GM12878 (cell line): ENCODE data around the gene LIPE. TPM values are rescaled to one million over a fixed set of nuclear protein-coding genes. Genes with fewer than 3 reads are reported as not detected.
A peak's percentile ranks its signal among the peaks of the same experiment; 100 is the strongest.

Experiments used
- ATF3 ChIP-seq: IDR thresholded peaks from 2 replicates; pipeline ENCODE4 v1.6.1; 2011; ENCODE audit warnings: low read depth, mild to moderate bottlenecking, low read length, moderate library complexity, borderline replicate concordance; ENCODE audit errors: extremely low read depth
- DPF2 ChIP-seq: fragments of 450-650 bp; IDR thresholded peaks from 2 replicates; pipeline ENCODE4 v1.6.1; 2017; ENCODE audit warnings: mild to moderate bottlenecking
- ETV6 ChIP-seq, 2 experiments: fragments of 450-650 bp in 1 of 2; IDR thresholded peaks in 1 of 2; conservative IDR thresholded peaks in 1 of 2; 2 replicates each; pipeline ENCODE4 v1.6.1; 2014; ENCODE audit warnings: antibody characterized with exemption in 1 of 2, borderline replicate concordance in 1 of 2, low read depth in 1 of 2, mild to moderate bottlenecking in 1 of 2, moderate library complexity in 1 of 2
- IRF4 ChIP-seq: IDR thresholded peaks from 2 replicates; pipeline ENCODE4 v1.6.1; 2011; ENCODE audit warnings: low read depth, low read length
- IRF5 ChIP-seq: fragments of 450-650 bp; IDR thresholded peaks from 2 replicates; pipeline ENCODE4 v1.6.1; 2017; ENCODE audit warnings: borderline replicate concordance
- KAT2A ChIP-seq: conservative IDR thresholded peaks from 2 replicates; pipeline ENCODE4 v1.6.1; 2011; ENCODE audit warnings: low read depth, low read length; ENCODE audit not compliant: control insufficient read depth
- MYB ChIP-seq: fragments of 150-350 bp; IDR thresholded peaks from 2 replicates; pipeline ENCODE4 v1.6.1; 2014; ENCODE audit warnings: mild to moderate bottlenecking, low read depth, low read length, borderline replicate concordance
- NFXL1 ChIP-seq: fragments of 450-650 bp; IDR thresholded peaks from 2 replicates; pipeline ENCODE4 v1.6.1; 2017; ENCODE audit warnings: antibody characterized with exemption, mild to moderate bottlenecking, borderline replicate concordance
- PRDM15 ChIP-seq: fragments of 450-650 bp; formaldehyde crosslinking; IDR thresholded peaks from 2 replicates; pipeline ENCODE4 v1.4.0; 2020; ENCODE audit warnings: mild to moderate bottlenecking, moderate library complexity
- RAD51 ChIP-seq: fragments of 450-650 bp; IDR thresholded peaks from 2 replicates; pipeline ENCODE4 v1.6.1; 2016; ENCODE audit warnings: moderate library complexity, mild to moderate bottlenecking, inconsistent platforms
- RCOR1 ChIP-seq: conservative IDR thresholded peaks from 2 replicates; pipeline ENCODE4 v1.6.1; 2012; ENCODE audit warnings: low read depth, low read length, improper control_type of control experiment
- RUNX3 ChIP-seq: IDR thresholded peaks from 2 replicates; pipeline ENCODE4 v1.6.1; 2012; ENCODE audit warnings: low read length, inconsistent platforms
- SIN3A ChIP-seq: IDR thresholded peaks from 2 replicates; pipeline ENCODE4 v1.6.1; 2012; ENCODE audit warnings: low read depth, low read length, improper control_type of control experiment
- TAF1 ChIP-seq: IDR thresholded peaks from 2 replicates; pipeline ENCODE4 v1.6.1; 2011; ENCODE audit warnings: mild to moderate bottlenecking, low read depth, low read length, borderline replicate concordance
- ZNF384 ChIP-seq: IDR thresholded peaks from 2 replicates; pipeline ENCODE4 v1.6.1; 2012; ENCODE audit warnings: low read depth, mild to moderate bottlenecking, low read length, improper control_type of control experiment, borderline replicate concordance
- ZSCAN29 ChIP-seq: fragments of 450-650 bp; IDR thresholded peaks from 2 replicates; pipeline ENCODE4 v1.6.1; 2017; ENCODE audit warnings: mild to moderate bottlenecking, moderate library complexity
- polyA plus RNA-seq, 11 experiments: library from polyadenylated mRNA; depleted of rRNA in 4 of 11; unstranded in 6 of 11; stranded (reverse) in 5 of 11; fragments of >200 nt; fragmentation: Nextera tagmentation in 4 of 11; fragmentation: Illumina TruSeq in 1 of 11; extraction: Ambion mirVana in 4 of 11; extraction: Trizol in 1 of 11; gene quantifications; 1 replicate in 1 of 11; 2 replicates in 10 of 11; pipeline versions ENCODE4 v1.2.1 to v1.2.3, GENCODE V29; 2011 to 2016; ENCODE audit warnings: inconsistent platforms in 2 of 11, missing spikeins in 2 of 11, low read depth in 1 of 11
- total RNA-seq, 4 experiments: library from RNA; depleted of rRNA in 3 of 4; stranded (reverse); fragments of >200 nt in 3 of 4; fragmentation: Illumina TruSeq in 1 of 4; extraction: Trizol in 1 of 4; gene quantifications; 2 replicates each; pipeline versions ENCODE4 v1.2.1 to v1.2.3, GENCODE V29; 2013 to 2021
- TF ChIP-seq, protein P1 (sequence below): fragments of 450-650 bp; IDR thresholded peaks from 2 replicates; pipeline ENCODE4 v1.6.1; 2016; ENCODE audit warnings: mild to moderate bottlenecking
- TF ChIP-seq, protein P2 (sequence below): fragments of 450-650 bp; IDR thresholded peaks from 2 replicates; pipeline ENCODE4 v1.6.1; 2017; ENCODE audit warnings: mild to moderate bottlenecking, moderate library complexity

LIPE gene
- total and polyA plus RNA-seq, 10 of the 15 experiments (the other 5 are each of a cell fraction or from before 2014, with no cell fraction given), result 0.02 to 33.3 (median 9.5) TPM

DNA sequence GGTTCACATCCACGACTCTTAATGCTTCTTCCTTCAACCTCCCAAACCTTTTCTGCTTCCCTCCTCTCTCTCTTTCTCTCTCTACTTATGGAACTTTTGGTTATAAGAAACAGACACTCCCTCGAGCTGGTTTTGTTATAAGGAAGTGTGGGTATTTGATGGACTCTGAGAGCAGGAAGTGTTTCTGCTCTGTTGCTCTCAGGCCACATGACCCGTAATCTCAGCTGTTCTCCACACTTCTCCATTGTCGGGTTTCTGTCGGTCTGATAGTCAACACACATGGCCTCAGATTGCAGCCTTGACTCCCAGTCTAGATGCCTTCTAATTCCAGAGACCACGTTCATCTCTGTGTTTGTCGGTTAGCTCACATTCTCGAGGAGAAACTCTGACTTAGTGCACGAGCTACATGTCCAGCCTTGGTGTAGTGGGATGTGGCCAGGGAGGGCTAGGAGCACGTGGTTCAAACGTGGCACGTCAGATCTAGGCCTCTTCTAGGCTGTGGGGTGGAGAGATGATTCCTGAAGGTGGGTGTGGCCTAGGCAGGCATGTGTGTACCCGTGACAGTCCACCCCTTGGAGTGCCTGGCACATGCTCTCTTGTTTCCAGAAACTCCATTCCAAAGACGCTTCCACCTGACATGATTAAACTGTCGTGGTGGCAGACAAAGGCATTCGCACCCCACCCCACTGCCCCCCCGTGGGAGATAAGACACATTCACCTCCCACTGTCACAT lies 63.4 kb downstream of the LIPE start (continued):
- TF ChIP-seq PRDM15 (no peak), DPF2 (no peak), KAT2A (no peak), SIN3A (no peak), ETV6 (conservative IDR thresholded peaks at IDR 0.05 in 1 of 2, IDR thresholded peaks at IDR 0.05 in 1 of 2; ENCODE audit: borderline replicate concordance in 1 of 2, low read depth in 1 of 2) (no peak), ZSCAN29 (no peak), ZNF384 (no peak), NFXL1 (no peak), RCOR1 (no peak), TAF1 (peak; percentile 23; the same call in 1 of the 2 replicates), RAD51 (peak; percentile 77; the same call in 1 of the 2 replicates), IRF5 (no peak), RUNX3 (no peak; the same call in 1 of the 2 replicates), MYB (no peak), ATF3 (0 out of 2 replicates have a peak, but pooled peaks have one; percentile 5), IRF4 (no peak)
- TF ChIP-seq, protein P1, sequence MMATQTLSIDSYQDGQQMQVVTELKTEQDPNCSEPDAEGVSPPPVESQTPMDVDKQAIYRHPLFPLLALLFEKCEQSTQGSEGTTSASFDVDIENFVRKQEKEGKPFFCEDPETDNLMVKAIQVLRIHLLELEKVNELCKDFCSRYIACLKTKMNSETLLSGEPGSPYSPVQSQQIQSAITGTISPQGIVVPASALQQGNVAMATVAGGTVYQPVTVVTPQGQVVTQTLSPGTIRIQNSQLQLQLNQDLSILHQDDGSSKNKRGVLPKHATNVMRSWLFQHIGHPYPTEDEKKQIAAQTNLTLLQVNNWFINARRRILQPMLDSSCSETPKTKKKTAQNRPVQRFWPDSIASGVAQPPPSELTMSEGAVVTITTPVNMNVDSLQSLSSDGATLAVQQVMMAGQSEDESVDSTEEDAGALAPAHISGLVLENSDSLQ, result peak; percentile 81
- TF ChIP-seq, protein P2, sequence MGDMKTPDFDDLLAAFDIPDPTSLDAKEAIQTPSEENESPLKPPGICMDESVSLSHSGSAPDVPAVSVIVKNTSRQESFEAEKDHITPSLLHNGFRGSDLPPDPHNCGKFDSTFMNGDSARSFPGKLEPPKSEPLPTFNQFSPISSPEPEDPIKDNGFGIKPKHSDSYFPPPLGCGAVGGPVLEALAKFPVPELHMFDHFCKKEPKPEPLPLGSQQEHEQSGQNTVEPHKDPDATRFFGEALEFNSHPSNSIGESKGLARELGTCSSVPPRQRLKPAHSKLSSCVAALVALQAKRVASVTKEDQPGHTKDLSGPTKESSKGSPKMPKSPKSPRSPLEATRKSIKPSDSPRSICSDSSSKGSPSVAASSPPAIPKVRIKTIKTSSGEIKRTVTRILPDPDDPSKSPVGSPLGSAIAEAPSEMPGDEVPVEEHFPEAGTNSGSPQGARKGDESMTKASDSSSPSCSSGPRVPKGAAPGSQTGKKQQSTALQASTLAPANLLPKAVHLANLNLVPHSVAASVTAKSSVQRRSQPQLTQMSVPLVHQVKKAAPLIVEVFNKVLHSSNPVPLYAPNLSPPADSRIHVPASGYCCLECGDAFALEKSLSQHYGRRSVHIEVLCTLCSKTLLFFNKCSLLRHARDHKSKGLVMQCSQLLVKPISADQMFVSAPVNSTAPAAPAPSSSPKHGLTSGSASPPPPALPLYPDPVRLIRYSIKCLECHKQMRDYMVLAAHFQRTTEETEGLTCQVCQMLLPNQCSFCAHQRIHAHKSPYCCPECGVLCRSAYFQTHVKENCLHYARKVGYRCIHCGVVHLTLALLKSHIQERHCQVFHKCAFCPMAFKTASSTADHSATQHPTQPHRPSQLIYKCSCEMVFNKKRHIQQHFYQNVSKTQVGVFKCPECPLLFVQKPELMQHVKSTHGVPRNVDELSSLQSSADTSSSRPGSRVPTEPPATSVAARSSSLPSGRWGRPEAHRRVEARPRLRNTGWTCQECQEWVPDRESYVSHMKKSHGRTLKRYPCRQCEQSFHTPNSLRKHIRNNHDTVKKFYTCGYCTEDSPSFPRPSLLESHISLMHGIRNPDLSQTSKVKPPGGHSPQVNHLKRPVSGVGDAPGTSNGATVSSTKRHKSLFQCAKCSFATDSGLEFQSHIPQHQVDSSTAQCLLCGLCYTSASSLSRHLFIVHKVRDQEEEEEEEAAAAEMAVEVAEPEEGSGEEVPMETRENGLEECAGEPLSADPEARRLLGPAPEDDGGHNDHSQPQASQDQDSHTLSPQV, result 0 out of 2 replicates have a peak, but pooled peaks have one; percentile 29
